Testis (tissue), 3 donors: Measurements from ENCODE around the gene LIPA. TPM values are rescaled to one million over a fixed set of nuclear protein-coding genes. Genes with fewer than 3 reads are reported as not detected.

Experiments
- DNase-seq: peaks from one replicate; pipeline ENCODE4 v3.0.0-alpha.2; 2019
- H3K27ac ChIP-seq, 2 donors: fragments of 200-600 bp; sonication (generic); one replicate each; pipeline ENCODE4 v1.5.1; 2019
- H3K27me3 ChIP-seq: fragments of 200-600 bp; sonication (generic); one replicate; pipeline ENCODE4 v1.5.1; 2019
- H3K36me3 ChIP-seq: fragments of 200-600 bp; sonication (generic); one replicate; pipeline ENCODE4 v1.5.1; 2017; ENCODE audit warnings: low read depth; ENCODE audit errors: missing control alignments
- H3K4me1 ChIP-seq: fragments of 200-600 bp; sonication (generic); one replicate; pipeline ENCODE4 v1.5.1; 2019
- H3K4me3 ChIP-seq, 2 donors: fragments of 200-600 bp; sonication (generic); one replicate each; pipeline ENCODE4 v1.5.1; 2017 to 2019
- H3K9me3 ChIP-seq: fragments of 200-600 bp; sonication (generic); one replicate; pipeline ENCODE4 v1.5.1; 2017
- POLR2A ChIP-seq: fragments of 450-650 bp; IDR thresholded peaks from one replicate; pipeline ENCODE4 v1.6.1; 2017; ENCODE audit warnings: antibody characterized with exemption, mild to moderate bottlenecking, moderate library complexity
- WGBS, 2 donors: methylation state at CpG; one replicate each; pipeline ENCODE4 v1.1.5; 2018; 5-methylcytosine and 5-hydroxymethylcytosine counted together
- intact Hi-C: fragments of 100-400 bp; cut with DNase I; formaldehyde crosslinking; loops from one replicate; pipeline ENCODE4 v1.15.1; 2023; ENCODE audit warnings: low total_unique reads
- polyA plus RNA-seq: library from polyadenylated mRNA; stranded (reverse); fragments of 350-450 nt; fragmentation: Illumina TruSeq; extraction: RNeasy Lipid Tissue Mini Kit (QIAGEN cat#74804); gene quantifications from one replicate; pipeline ENCODE4 v1.2.3, GENCODE V29; 2014; ENCODE audit warnings: low read depth, low replicate concordance; ENCODE audit not compliant: insufficient read depth
- total RNA-seq, 2 donors: library from RNA; depleted of rRNA; stranded (reverse); fragments of >200 nt; gene quantifications; one replicate each; pipeline ENCODE4 v1.2.3, GENCODE V29; 2016
- TF ChIP-seq, protein P1 (sequence below), 3 experiments: fragments of 450-650 bp in 2 of 3; fragments of 200-600 bp in 1 of 3; sonication (generic) in 1 of 3; IDR thresholded peaks; one replicate each; pipeline ENCODE4 v1.5.1; 2016 to 2019; ENCODE audit warnings: antibody characterized with exemption in 3 of 3, mild to moderate bottlenecking in 2 of 3, moderate library complexity in 1 of 3

Gene LIPA
- total and polyA plus RNA-seq, 3 donors from 2014 or later, result 13.3 to 32.3 (median 13.9) TPM

DNA sequence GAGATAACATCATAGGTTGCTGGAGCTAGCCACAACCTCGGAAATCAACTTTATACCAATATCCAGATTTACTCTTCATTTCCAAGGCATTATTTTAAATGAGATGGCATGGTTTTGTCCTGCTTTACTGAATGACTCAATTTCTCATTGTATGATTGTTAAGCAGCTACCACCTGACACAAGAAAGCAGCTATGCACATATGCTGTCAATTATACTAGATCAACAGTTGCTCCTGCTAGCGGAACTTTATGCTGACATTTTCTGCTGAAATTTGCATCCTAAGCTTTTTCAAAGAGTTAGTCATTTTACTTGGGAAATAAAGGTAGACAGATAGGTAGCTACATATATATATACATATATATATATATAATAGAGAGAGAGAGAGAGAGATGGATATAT lies 35.5 kb downstream of the LIPA start:
- H3K27me3 ChIP-seq, result no peaks in the 10 kb centered on the region
- intact Hi-C loops, result loop anchor here (5.0 to 10.0 kb wide), 2 partner anchors 279 to 381 kb away; no protein-coding TSS in a partner anchor
- peaks cover 4% of the 10 kb centered on the region for H3K4me1 ChIP-seq
- no peak for DNase-seq
- no peak for TF ChIP-seq POLR2A
- TF ChIP-seq, protein P1, sequence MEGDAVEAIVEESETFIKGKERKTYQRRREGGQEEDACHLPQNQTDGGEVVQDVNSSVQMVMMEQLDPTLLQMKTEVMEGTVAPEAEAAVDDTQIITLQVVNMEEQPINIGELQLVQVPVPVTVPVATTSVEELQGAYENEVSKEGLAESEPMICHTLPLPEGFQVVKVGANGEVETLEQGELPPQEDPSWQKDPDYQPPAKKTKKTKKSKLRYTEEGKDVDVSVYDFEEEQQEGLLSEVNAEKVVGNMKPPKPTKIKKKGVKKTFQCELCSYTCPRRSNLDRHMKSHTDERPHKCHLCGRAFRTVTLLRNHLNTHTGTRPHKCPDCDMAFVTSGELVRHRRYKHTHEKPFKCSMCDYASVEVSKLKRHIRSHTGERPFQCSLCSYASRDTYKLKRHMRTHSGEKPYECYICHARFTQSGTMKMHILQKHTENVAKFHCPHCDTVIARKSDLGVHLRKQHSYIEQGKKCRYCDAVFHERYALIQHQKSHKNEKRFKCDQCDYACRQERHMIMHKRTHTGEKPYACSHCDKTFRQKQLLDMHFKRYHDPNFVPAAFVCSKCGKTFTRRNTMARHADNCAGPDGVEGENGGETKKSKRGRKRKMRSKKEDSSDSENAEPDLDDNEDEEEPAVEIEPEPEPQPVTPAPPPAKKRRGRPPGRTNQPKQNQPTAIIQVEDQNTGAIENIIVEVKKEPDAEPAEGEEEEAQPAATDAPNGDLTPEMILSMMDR (IDR thresholded peaks at IDR 0.05), result no peak
- 92 to 98% methylated on average over 2 of the region's 2 CpGs for WGBS, 2 donors
- H3K27ac ChIP-seq, result no peak overlapping the region
- H3K4me3 ChIP-seq, result no peak overlapping the region
- H3K9me3 ChIP-seq, result no peaks in the 10 kb centered on the region
- H3K36me3 ChIP-seq, result no peaks in the 10 kb centered on the region

DNA sequence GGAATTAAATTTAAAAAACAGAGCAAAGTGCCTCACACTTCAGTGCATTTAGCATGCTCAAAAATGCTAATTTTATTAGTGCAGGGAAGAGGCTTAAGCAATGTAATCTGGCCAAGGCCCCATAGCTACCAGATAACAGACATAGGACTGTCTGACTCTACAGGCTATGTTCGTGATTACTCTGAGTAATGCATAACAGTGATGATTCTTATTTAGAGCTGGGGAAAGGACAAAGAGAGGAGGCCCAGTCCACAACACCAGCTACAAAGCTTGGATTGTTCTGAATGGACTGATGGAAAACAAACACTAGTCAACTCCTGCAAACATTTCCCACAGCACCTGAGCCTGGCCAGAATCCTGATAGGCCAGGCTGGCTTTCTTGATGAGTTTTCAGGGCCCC lies 36.1 kb downstream of the LIPA start:
- H3K27me3 ChIP-seq, result no peaks in the 10 kb centered on the region
- no peak for DNase-seq
- TF ChIP-seq, protein P1 (IDR thresholded peaks at IDR 0.05), result no peak
- no peak for TF ChIP-seq POLR2A
- no peaks in the 10 kb centered on the region for H3K9me3 ChIP-seq
- intact Hi-C loops, result loop anchor here (5.0 to 10.0 kb wide), 2 partner anchors 278 to 381 kb away; no protein-coding TSS in a partner anchor
- H3K4me3 ChIP-seq, result no peak overlapping the region
- 56 to 76% methylated on average over 1 of the region's 1 CpG for WGBS, 2 donors
- no peak overlapping the region for H3K27ac ChIP-seq
- H3K4me1 ChIP-seq, result peaks cover 4% of the 10 kb centered on the region
- no peaks in the 10 kb centered on the region for H3K36me3 ChIP-seq

GRCh38 chr10:89214566-89215165 lies 36.9 kb downstream of the LIPA start:
- no peak for DNase-seq
- Histone ChIP-seq H3K27me3 (no peaks in the 10 kb centered on the region), H3K36me3 (no peaks in the 10 kb centered on the region), H3K9me3 (no peaks in the 10 kb centered on the region), H3K4me3 (no peak overlapping the region), H3K27ac (no peak overlapping the region), H3K4me1 (peaks cover 4% of the 10 kb centered on the region)
- WGBS, 2 donors, result 73 to 82% methylated on average over 8 of the region's 8 CpGs
- TF ChIP-seq POLR2A, result no peak
- TF ChIP-seq, protein P1 (IDR thresholded peaks at IDR 0.05), result no peak
- intact Hi-C loops, result loop anchor here (5.0 to 10.0 kb wide), 2 partner anchors 277 to 380 kb away; no protein-coding TSS in a partner anchor

DNA sequence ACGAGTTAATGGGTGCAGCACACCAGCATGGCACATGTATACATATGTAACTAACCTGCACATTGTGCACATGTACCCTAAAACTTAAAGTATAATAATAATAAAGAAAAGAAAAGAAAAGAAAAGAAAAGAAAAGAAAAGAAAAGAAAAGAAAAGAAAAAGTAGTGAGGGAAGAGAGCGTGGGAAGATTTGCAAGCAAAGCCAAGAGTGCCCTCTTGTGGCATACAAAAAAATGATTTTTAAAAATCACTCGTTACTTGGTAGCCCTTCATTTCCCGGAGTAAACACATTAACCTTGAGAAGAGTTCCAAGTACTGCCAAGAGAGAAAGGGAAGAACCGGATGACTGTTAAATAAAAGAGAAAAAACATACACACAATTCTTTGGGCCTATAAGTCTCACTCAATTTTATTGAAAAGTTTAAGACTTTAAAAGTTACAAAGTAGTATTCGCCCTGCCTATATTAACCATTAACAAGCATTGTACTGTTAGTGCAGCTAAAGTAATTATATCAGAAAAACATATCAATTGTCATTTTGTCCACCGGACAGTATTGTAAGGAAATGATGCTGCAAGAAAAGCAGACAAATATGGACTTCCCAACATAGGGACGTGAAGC lies 38.3 kb downstream of the LIPA start:
- intact Hi-C loops, result loop anchor here (10.0 kb wide), 1 partner anchor 378 kb away; no protein-coding TSS in a partner anchor
- H3K27ac ChIP-seq, result no peak overlapping the region
- no peaks in the 10 kb centered on the region for H3K27me3 ChIP-seq
- no peak for DNase-seq
- H3K9me3 ChIP-seq, result no peaks in the 10 kb centered on the region
- no peak for TF ChIP-seq POLR2A
- TF ChIP-seq, protein P1 (IDR thresholded peaks at IDR 0.05), result peak; percentile 68 to 78 (median 74)
- no peaks in the 10 kb centered on the region for H3K36me3 ChIP-seq
- WGBS, 2 donors, result 30 to 38% methylated on average over 8 of the region's 8 CpGs
- no peak overlapping the region for H3K4me3 ChIP-seq
- peaks cover 4% of the 10 kb centered on the region for H3K4me1 ChIP-seq
